HPDE6-E6E7 (cell line): ENCODE measurements around the gene ANKRD16.
A peak's percentile ranks its signal among the peaks of the same experiment; 100 is the strongest.
"Not testable (repeated sequence)": the region's sequence is repeated elsewhere in the genome, so short reads cannot be mapped to it uniquely, and the experiment has no call there.

Source experiments
- DNase-seq: peaks from one replicate; pipeline ENCODE4 v3.0.0; 2011; ENCODE audit warnings: missing footprints; ENCODE audit errors: extremely low spot score

The ANKRD16 gene

GRCh38 chr10:5835446-5836095, 54.1 kb downstream of the ANKRD16 start:
- no peak for DNase-seq

GRCh38 chr10:5833814-5834213, 55.9 kb downstream of the ANKRD16 start:
- DNase-seq: no peak

GRCh38 chr10:5832946-5833345, 56.7 kb downstream of the ANKRD16 start:
- no peak for DNase-seq

GRCh38 chr10:5831446-5831782, 58.3 kb downstream of the ANKRD16 start:
- no peak for DNase-seq

GRCh38 chr10:5830629-5831445, 58.9 kb downstream of the ANKRD16 start:
- DNase-seq: no peak

GRCh38 chr10:5829267-5829666, 60.4 kb downstream of the ANKRD16 start:
- no peak for DNase-seq

GRCh38 chr10:5828725-5829124, 61.0 kb downstream of the ANKRD16 start:
- DNase-seq: no peak

GRCh38 chr10:5827841-5828240, 61.9 kb downstream of the ANKRD16 start:
- no peak for DNase-seq

GRCh38 chr10:5826511-5826910, 63.2 kb downstream of the ANKRD16 start:
- DNase-seq: not testable (repeated sequence)

GRCh38 chr10:5818894-5819293, 70.8 kb downstream of the ANKRD16 start:
- DNase-seq: no peak

- no peak for DNase-seq
Observed at GRCh38 chr10:5818048-5818331, 71.7 kb downstream of the ANKRD16 start.

- no peak for DNase-seq
Observed at GRCh38 chr10:5817322-5818047, 72.2 kb downstream of the ANKRD16 start.

GRCh38 chr10:5816170-5816569, 73.5 kb downstream of the ANKRD16 start:
- DNase-seq: no peak

GRCh38 chr10:5814110-5815107, 75.3 kb downstream of the ANKRD16 start:
- DNase-seq: no peak

GRCh38 chr10:5813341-5814109, 76.2 kb downstream of the ANKRD16 start, which contains the start of gene GDI2:
Gene GDI2 (minus strand): TSS chr10:5813434. CDS start chr10:5813258, 176 bp downstream.
- DNase-seq: peak; percentile 70

GRCh38 chr10:5813091-5813340, 76.7 kb downstream of the ANKRD16 start:
- no peak for DNase-seq

- no peak for DNase-seq
Observed at GRCh38 chr10:5812283-5813090, 77.2 kb downstream of the ANKRD16 start.
